Stomach smooth muscle (tissue), 2 donors: Measurements from ENCODE around the gene TOM1L1.

Experiments
- H3K27ac ChIP-seq: one replicate; pipeline ENCODE4 v1.7.0; 2013; ENCODE audit warnings: mild to moderate bottlenecking, low read length, inconsistent platforms
- H3K27me3 ChIP-seq, 2 donors: one replicate each; pipeline ENCODE4 v1.7.0; 2013; ENCODE audit warnings: low read length in 2 of 2; ENCODE audit not compliant: insufficient read depth in 2 of 2, control insufficient read depth in 1 of 2
- H3K36me3 ChIP-seq, 2 donors: one replicate each; pipeline ENCODE4 v1.7.0; 2013; ENCODE audit warnings: low read length in 2 of 2; ENCODE audit not compliant: control insufficient read depth in 2 of 2, insufficient read depth in 2 of 2
- H3K4me1 ChIP-seq: one replicate; pipeline ENCODE4 v1.7.0; 2013; ENCODE audit warnings: low read length; ENCODE audit not compliant: control insufficient read depth, insufficient read depth
- H3K4me3 ChIP-seq, 2 donors: one replicate each; pipeline ENCODE4 v1.7.0; 2013; ENCODE audit warnings: low read length in 2 of 2
- H3K9ac ChIP-seq, 2 donors: one replicate each; pipeline ENCODE4 v1.7.0; 2013; ENCODE audit warnings: low read length in 2 of 2, mild to moderate bottlenecking in 1 of 2
- H3K9me3 ChIP-seq, 2 donors: one replicate each; pipeline ENCODE4 v1.7.0; 2013; ENCODE audit warnings: low read length in 2 of 2; ENCODE audit not compliant: control insufficient read depth in 2 of 2
- donor health status: healthy.
- donor health status: Pancreatic carcinoma.

Gene TOM1L1

DNA sequence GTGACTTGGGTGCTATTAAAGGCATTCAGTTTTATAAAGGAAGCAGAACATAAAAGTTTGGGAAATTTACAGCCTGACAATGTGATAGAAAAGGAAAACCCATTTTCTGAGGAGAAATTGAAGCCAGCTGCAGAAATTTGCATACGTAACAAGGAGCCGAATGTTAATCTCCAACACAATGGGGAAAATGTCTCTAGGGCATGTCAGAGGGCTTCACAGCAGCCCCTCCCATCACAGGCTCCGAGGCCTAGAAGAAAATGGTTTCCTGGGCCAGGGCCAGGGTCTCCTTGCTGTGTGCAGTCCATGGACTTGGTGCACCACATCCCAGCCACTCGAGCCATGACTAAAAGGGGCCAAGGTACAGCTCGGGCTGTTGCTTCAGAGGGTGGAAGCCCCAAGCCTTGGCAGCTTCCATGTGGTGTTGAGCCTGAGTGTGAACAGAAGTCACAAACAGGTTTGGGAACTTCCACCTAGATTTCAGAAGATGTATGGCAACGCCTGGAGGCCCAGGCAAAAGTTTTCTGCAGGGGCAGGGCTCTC lies 23.9 kb upstream of the TOM1L1 start:
- Histone ChIP-seq H3K27ac (no peak overlapping the region), H3K27me3 (no peaks in the 10 kb centered on the region), H3K9me3 (no peaks in the 10 kb centered on the region), H3K9ac (no peak overlapping the region), H3K36me3 (no peaks in the 10 kb centered on the region), H3K4me3 (no peak overlapping the region), H3K4me1 (no peaks in the 10 kb centered on the region)

DNA sequence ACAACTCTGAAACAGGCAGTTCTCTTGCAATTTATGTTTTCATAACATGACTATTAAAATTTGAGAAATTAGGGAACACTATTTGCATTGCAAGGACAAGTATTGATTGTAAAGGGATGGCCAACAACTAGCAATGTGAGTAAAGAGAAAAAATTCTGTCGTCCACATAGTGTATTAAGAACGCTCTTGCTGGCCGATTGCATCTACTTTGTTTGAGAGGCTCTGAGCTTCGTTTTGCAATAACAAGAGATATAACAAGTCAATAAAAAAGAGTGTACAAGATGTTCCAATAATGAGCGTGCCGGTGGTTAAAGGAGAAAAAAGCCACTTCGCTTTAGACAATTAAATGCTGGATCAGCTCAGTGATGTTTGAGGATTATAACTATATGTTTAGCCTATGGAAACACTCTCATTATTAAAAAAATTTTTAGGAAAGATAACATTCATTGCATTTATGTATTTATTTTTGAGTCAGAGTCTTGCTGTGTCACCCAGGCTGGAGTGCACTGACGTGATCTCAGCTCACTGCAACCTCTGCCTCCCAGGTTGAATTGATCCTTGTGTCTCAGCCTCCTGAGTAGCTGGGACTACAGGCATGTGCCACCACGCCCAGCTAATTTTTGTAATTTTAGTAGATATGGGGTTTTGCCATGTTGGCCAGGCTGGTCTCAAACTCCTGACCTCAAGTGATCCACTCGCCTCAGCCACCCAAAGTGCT lies 19.2 kb upstream of the TOM1L1 start:
- Histone ChIP-seq H3K9me3 (no peaks in the 10 kb centered on the region), H3K36me3 (no peaks in the 10 kb centered on the region), H3K9ac (no peak overlapping the region), H3K27ac (no peak overlapping the region), H3K27me3 (no peaks in the 10 kb centered on the region), H3K4me1 (no peaks in the 10 kb centered on the region), H3K4me3 (no peak overlapping the region)

DNA sequence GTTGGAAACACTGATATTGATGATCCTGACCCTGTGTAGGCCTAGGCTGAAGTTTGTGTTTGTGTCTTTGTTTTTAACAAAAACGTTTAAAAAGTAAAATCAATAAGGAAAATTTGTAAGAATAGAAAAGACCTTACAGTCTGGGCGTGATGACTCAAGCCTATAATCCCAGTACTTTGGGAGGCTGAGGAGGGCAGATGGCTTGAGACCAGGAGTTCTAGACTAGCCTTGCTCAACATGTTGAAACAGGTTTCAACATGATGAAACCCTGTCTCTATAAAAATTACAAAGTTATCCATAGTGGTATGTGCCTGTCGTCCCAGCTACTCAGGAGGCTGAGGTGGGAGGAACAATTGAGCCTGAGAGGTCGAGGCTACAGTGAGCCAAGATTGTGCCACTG lies 18.3 kb upstream of the TOM1L1 start:
- no peaks in the 10 kb centered on the region for H3K27me3 ChIP-seq
- H3K27ac ChIP-seq = no peak overlapping the region
- no peaks in the 10 kb centered on the region for H3K9me3 ChIP-seq
- H3K36me3 ChIP-seq = no peaks in the 10 kb centered on the region
- no peak overlapping the region for H3K9ac ChIP-seq
- no peaks in the 10 kb centered on the region for H3K4me1 ChIP-seq
- no peak overlapping the region for H3K4me3 ChIP-seq

DNA sequence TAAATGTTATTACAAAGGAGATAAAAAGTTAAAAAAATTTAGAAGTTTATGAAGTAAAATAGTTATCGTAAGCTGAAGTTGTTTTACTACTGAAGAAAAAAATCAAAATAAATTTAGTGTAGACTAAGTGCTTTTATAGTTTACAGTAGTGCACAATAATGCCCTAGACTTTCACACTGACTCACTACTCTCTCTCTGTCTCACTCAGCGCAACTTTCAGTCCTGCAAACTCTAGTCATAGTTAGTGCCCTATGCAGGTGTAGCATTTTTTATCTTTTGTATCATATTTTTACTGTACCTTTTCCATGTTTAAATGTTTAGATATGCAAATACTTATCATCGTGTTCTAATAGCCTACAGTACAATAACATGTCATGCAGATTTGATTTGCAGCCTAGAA lies 17.7 kb upstream of the TOM1L1 start:
- Histone ChIP-seq H3K27ac (no peak overlapping the region), H3K9me3 (no peaks in the 10 kb centered on the region), H3K4me3 (no peak overlapping the region), H3K4me1 (no peaks in the 10 kb centered on the region), H3K27me3 (no peaks in the 10 kb centered on the region), H3K36me3 (no peaks in the 10 kb centered on the region), H3K9ac (no peak overlapping the region)

DNA sequence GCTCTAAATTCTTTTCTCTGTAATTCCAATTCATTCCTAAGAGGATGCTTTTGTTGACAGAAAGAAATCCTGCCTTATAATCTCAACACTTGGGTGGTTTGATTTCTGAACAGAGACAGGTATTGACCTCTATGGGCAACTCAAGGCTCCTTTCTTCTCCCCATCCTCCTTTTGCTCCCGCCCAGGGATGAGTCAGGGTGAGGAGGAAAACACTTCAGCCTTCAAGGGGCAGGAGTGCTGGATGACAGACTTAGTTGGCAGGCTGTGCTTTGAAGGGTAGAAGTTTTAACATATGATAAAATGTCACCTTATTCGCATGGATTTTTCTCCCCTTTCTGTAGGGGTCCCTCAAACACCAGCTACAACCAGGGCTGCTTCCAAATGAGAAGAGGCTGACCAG lies 16.7 kb upstream of the TOM1L1 start:
- no peaks in the 10 kb centered on the region for H3K27me3 ChIP-seq
- H3K27ac ChIP-seq = no peak overlapping the region
- no peaks in the 10 kb centered on the region for H3K4me1 ChIP-seq
- no peak overlapping the region for H3K4me3 ChIP-seq
- no peaks in the 10 kb centered on the region for H3K36me3 ChIP-seq
- no peaks in the 10 kb centered on the region for H3K9me3 ChIP-seq
- H3K9ac ChIP-seq = no peak overlapping the region

DNA sequence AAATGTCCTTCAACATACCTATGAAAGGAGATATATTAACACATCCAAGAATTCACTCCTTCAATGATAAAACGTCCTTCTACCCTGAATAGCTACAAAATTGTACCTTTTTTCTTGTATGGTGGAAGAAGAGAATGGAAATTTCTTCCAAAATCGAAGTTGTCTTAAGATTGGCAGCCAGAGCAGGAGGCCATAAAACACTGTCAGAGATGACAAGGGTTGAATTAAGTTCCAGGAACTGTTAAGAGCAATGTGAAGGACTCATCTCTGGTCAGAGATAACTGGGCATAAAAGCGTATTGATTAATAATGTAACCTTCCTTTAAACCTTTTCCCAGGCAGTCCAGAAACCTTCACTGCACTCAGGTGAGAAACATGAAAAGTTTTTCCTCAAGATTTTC lies 12.9 kb upstream of the TOM1L1 start:
- no peak overlapping the region for H3K9ac ChIP-seq
- H3K9me3 ChIP-seq = no peaks in the 10 kb centered on the region
- H3K27me3 ChIP-seq = no peaks in the 10 kb centered on the region
- no peaks in the 10 kb centered on the region for H3K36me3 ChIP-seq
- no peak overlapping the region for H3K4me3 ChIP-seq
- H3K27ac ChIP-seq = no peak overlapping the region
- no peaks in the 10 kb centered on the region for H3K4me1 ChIP-seq

DNA sequence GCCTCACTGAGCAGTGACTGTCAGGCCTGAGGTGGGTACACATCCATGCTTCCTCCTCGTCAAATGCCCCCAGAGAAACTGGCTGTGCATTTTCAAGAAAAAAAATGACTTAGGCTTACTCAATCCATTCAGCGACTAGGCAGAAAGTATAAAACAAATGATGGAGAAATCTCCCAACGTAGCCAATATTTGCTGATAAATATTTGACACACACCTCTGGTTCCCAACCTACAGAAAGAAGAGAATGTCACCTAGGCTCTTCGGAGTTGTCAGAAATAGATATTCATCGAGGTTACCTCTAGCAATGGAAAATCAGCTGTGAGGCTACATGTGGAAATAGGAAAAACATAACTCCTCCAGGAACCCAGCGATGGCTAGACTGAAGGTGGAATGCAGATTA lies 12.4 kb upstream of the TOM1L1 start:
- no peak overlapping the region for H3K27ac ChIP-seq
- no peaks in the 10 kb centered on the region for H3K36me3 ChIP-seq

DNA sequence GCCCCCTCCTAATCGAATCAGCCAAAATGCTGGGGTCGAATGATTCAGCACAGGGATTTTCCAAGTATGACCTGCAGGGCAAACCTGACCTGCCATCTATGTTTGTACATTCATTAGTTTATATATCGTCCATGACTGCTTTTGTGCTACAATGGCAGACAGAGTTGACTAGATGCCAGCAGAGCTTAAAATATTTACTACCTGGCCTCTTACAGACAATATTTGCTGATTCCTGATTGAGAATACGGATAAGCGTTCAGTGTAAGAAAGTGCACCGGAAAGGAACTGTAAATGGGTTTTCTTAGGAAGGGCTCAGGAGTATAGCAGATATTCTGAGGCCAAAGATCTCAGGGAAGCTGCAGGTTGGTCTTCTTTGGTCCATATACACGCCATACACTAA lies 11.7 kb upstream of the TOM1L1 start:
- Histone ChIP-seq H3K36me3 (no peaks in the 10 kb centered on the region), H3K27ac (no peak overlapping the region), H3K4me1 (no peaks in the 10 kb centered on the region), H3K9ac (no peak overlapping the region), H3K27me3 (no peaks in the 10 kb centered on the region), H3K9me3 (no peaks in the 10 kb centered on the region), H3K4me3 (no peak overlapping the region)

More for the DNA sequence above, 12.4 kb upstream of the TOM1L1 start:
- Histone ChIP-seq H3K4me3 (no peak overlapping the region), H3K9ac (no peak overlapping the region), H3K27me3 (no peaks in the 10 kb centered on the region), H3K9me3 (no peaks in the 10 kb centered on the region), H3K4me1 (no peaks in the 10 kb centered on the region)

DNA sequence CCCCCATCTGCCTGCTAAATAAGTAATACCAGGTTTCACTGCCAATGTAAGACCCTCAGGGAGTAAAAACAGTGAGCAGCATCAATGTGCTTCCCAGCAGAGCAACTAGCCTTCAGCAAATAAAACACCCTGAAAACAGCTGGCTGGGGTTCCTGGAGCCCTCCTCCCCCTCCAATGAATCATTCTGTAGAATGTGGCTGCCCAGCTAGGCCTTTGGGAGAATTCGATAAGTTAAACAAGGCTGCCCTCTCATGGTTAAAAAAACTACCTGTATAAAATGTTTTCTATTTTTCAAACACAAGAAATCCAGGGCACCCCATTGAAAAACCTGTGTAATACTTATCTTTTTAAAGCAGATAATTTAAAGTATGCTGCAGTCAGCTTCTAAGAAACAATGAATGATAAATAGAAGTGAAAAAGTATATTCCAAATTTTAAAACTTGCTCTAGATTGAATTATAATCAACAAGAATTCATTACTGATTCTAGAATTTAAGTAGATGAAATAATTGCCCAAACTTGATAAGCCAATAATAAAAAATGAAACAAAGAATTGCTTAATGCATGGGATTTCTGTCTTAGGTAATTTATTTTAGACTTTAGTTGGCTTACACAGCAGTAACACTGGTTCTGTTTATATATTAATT lies 9.4 kb upstream of the TOM1L1 start:
- no peaks in the 10 kb centered on the region for H3K4me1 ChIP-seq
- H3K27ac ChIP-seq = no peak overlapping the region
- no peaks in the 10 kb centered on the region for H3K9me3 ChIP-seq
- H3K27me3 ChIP-seq = peaks cover 0 to 4% of the 10 kb centered on the region in 2 donors
- H3K36me3 ChIP-seq = no peaks in the 10 kb centered on the region
- no peak overlapping the region for H3K4me3 ChIP-seq
- H3K9ac ChIP-seq = no peak overlapping the region

DNA sequence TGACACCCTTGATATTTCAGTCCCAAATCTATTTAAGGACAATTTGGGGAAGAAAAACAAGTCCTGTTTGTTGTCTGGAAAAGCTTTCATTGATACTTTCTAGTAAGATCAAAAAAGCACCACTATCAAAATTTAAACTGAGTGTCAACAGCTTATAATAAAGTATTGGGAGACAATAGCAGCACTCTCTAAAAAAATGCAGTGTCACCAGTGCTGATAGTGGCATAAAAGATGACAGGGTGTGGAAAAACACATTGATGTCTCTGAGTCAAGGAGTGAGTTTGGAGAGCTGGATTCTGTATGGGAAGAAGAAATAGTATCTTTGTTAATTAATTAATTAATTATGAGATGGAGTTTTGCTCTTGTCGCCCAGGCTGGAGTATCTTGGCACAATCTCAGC lies 8.3 kb upstream of the TOM1L1 start:
- H3K4me3 ChIP-seq = no peak overlapping the region
- no peaks in the 10 kb centered on the region for H3K9me3 ChIP-seq
- no peaks in the 10 kb centered on the region for H3K4me1 ChIP-seq
- no peak overlapping the region for H3K9ac ChIP-seq
- H3K36me3 ChIP-seq = no peaks in the 10 kb centered on the region
- no peak overlapping the region for H3K27ac ChIP-seq
- H3K27me3 ChIP-seq = peaks cover 0 to 4% of the 10 kb centered on the region in 2 donors

DNA sequence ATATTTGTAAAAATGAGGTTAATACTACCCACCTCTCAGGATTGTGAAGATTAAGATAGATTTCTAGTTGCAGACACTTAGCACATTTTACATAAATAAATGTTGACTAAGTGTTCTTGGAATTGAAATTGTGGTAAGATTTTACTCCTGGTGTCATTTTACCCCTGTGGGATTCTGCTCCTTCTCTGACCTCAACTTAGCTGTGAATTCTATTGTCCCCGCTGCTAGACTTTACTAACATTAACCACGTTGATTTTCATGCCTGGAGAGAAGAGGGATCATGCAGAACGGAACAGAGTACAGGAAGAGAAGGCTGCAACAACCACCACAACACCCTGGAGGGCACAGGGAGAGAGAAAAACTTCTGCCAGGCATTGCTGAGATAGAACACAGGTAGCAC lies 2.1 kb upstream of the TOM1L1 start:
- no peaks in the 10 kb centered on the region for H3K9me3 ChIP-seq
- H3K9ac ChIP-seq = no peak overlapping the region
- H3K4me3 ChIP-seq = no peak overlapping the region
- H3K27ac ChIP-seq = no peak overlapping the region
- peaks cover 22% of the 10 kb centered on the region for H3K4me1 ChIP-seq
- H3K27me3 ChIP-seq = peaks cover 0 to 4% of the 10 kb centered on the region in 2 donors
- no peaks in the 10 kb centered on the region for H3K36me3 ChIP-seq
